HCT116 (cell line): ENCODE measurements around the gene LBR. TPM values are rescaled to one million over a fixed set of nuclear protein-coding genes. Genes with fewer than 3 reads are reported as not detected.

ENCODE experiments used
- ATAC-seq: fragments of 200-7000 bp; cut with Tn5 transposase; 2 replicates; pipeline ENCODE4 v1.9.1; 2020; ENCODE audit warnings: mild to moderate bottlenecking, moderate library complexity
- BruUV-seq: library from RNA; stranded (reverse); fragments of 400-500 nt; replicated peaks from 2 replicates; lab custom pipeline; 2021; lab: Mats Ljungman, UMichigan
- CTCF ChIA-PET: fragments of 300-600 bp; sonication (Branson Sonifier 250); formaldehyde crosslinking; loops from one replicate; lab custom pipeline; 2021; ENCODE audit warnings: antibody characterized with exemption; lab: Charles Lee
- POLR2A ChIA-PET: fragments of 300-600, 350-600 bp; sonication (Branson Sonifier 250); formaldehyde crosslinking; loops from one replicate; lab custom pipeline; 2021; ENCODE audit warnings: antibody characterized with exemption; lab: Charles Lee
- RAD21 ChIA-PET, 2 experiments: fragments of 300-600 bp; sonication (Branson Sonifier 250); formaldehyde crosslinking; loops; one replicate each; lab custom pipeline; 2023; ENCODE audit warnings: low total read pairs in 2 of 2; ENCODE audit not compliant: uncharacterized antibody in 2 of 2, unreplicated experiment in 2 of 2, low non-redundant PET in 1 of 2; lab: Charles Lee
- DNase-seq: peaks from one replicate; pipeline ENCODE4 v3.0.0-alpha.2; 2010; ENCODE audit warnings: low read depth, low spot score
- H2AFZ ChIP-seq: fragments of 200-600 bp; shearing (Covaris generic), sonication (generic); 2 replicates; pipeline ENCODE4 v1.6.1; 2017; ENCODE audit warnings: low read depth, mixed run types, mixed read lengths, antibody characterized with exemption, low read length; ENCODE audit not compliant: poor library complexity, severe bottlenecking
- H3K27ac ChIP-seq: 2 replicates; pipeline ENCODE4 v1.5.1; 2012; ENCODE audit warnings: low read depth, low read length
- H3K27me3 ChIP-seq: fragments of 200-600 bp; sonication (generic); 2 replicates; pipeline ENCODE4 v1.6.1; 2016; ENCODE audit warnings: mixed run types, low read length, mixed read lengths; ENCODE audit not compliant: insufficient read depth
- H3K36me3 ChIP-seq, 2 experiments: fragments of 200-500 bp in 1 of 2; fragments of 200-600 bp in 1 of 2; sonication (Bioruptor generic) in 1 of 2; sonication (generic) in 1 of 2; 2 replicates each; pipeline versions ENCODE4 v1.5.1 to v1.6.1; 2014 to 2016; ENCODE audit warnings: low read length in 2 of 2, inconsistent platforms in 1 of 2, mixed read lengths in 1 of 2, mixed run types in 1 of 2; ENCODE audit not compliant: insufficient read depth in 2 of 2, control insufficient read depth in 1 of 2
- H3K4me1 ChIP-seq, 2 experiments: fragments of 200-600 bp in 1 of 2; sonication (generic) in 1 of 2; 2 replicates each; pipeline versions ENCODE4 v1.5.1 to v1.6.1; 2012 to 2017; ENCODE audit warnings: low read length in 2 of 2, inconsistent platforms in 1 of 2, mild to moderate bottlenecking in 1 of 2, mixed read lengths in 1 of 2, mixed run types in 1 of 2, moderate library complexity in 1 of 2; ENCODE audit not compliant: insufficient read depth in 2 of 2, control insufficient read depth in 1 of 2
- H3K4me2 ChIP-seq: fragments of 200-600 bp; sonication (generic); 2 replicates; pipeline ENCODE4 v1.6.1; 2017; ENCODE audit warnings: mixed run types, low read length, mixed read lengths
- H3K4me3 ChIP-seq, 2 experiments: fragments of 200-600 bp in 1 of 2; sonication (generic) in 1 of 2; replicated peaks in 1 of 2; 2 replicates each; pipeline ENCODE4 v1.5.1; 2011 to 2016; ENCODE audit warnings: low read length in 2 of 2, control low read depth in 1 of 2, low read depth in 1 of 2, mild to moderate bottlenecking in 1 of 2, mixed read lengths in 1 of 2, mixed run types in 1 of 2
- H3K79me2 ChIP-seq: fragments of 200-600 bp; sonication (generic); 2 replicates; pipeline ENCODE4 v1.6.1; 2017; ENCODE audit warnings: mild to moderate bottlenecking, mixed run types, low read length, moderate library complexity, mixed read lengths; ENCODE audit not compliant: insufficient read depth
- H3K9ac ChIP-seq: fragments of 200-600 bp; sonication (generic); 2 replicates; pipeline ENCODE4 v1.6.1; 2016; ENCODE audit warnings: low read length, mixed read lengths
- H3K9me2 ChIP-seq: fragments of 200-600 bp; sonication (generic), shearing (Covaris generic); 2 replicates; pipeline ENCODE4 v1.6.1; 2017; ENCODE audit warnings: mixed run types, mild to moderate bottlenecking, moderate library complexity; ENCODE audit not compliant: insufficient read depth
- H3K9me3 ChIP-seq, 2 experiments: fragments of 200-500 bp in 1 of 2; fragments of 200-600 bp in 1 of 2; sonication (Bioruptor generic) in 1 of 2; sonication (generic) in 1 of 2; 2 replicates each; pipeline ENCODE4 v1.6.1; 2014 to 2017; ENCODE audit warnings: low read length in 2 of 2, mixed read lengths in 2 of 2, inconsistent platforms in 1 of 2, low read depth in 1 of 2, mild to moderate bottlenecking in 1 of 2, mixed run types in 1 of 2, moderate library complexity in 1 of 2; ENCODE audit not compliant: control insufficient read depth in 1 of 2, insufficient read depth in 1 of 2
- H4K20me1 ChIP-seq: fragments of 200-600 bp; sonication (generic), shearing (Covaris generic); 2 replicates; pipeline ENCODE4 v1.6.1; 2017; ENCODE audit warnings: mixed run types, mild to moderate bottlenecking, moderate library complexity; ENCODE audit not compliant: insufficient read depth
- ATF3 ChIP-seq: IDR thresholded peaks from 2 replicates; pipeline ENCODE4 v1.6.1; 2012
- CBX3 ChIP-seq: IDR thresholded peaks from 2 replicates; pipeline ENCODE4 v1.6.1; 2012; ENCODE audit warnings: low read depth
- EGR1 ChIP-seq: IDR thresholded peaks from 2 replicates; pipeline ENCODE4 v1.6.1; 2012; ENCODE audit warnings: low read depth
- EZH2phosphoT487 ChIP-seq: fragments of 200-600 bp; IDR thresholded peaks from 2 replicates; pipeline ENCODE4 v1.6.1; 2018; ENCODE audit warnings: antibody characterized with exemption, borderline replicate concordance
- FOSL1 ChIP-seq: IDR thresholded peaks from 2 replicates; pipeline ENCODE4 v1.6.1; 2012; ENCODE audit warnings: low read depth
- JUND ChIP-seq: IDR thresholded peaks from 2 replicates; pipeline ENCODE4 v1.6.1; 2012
- MAX ChIP-seq: IDR thresholded peaks from 2 replicates; pipeline ENCODE4 v1.6.1; 2012
- POLR2A ChIP-seq: IDR thresholded peaks from 2 replicates; pipeline ENCODE4 v1.7.0; 2011; ENCODE audit warnings: borderline replicate concordance; ENCODE audit not compliant: insufficient read depth, insufficient read length; ENCODE audit errors: extremely low read depth
- REST ChIP-seq: IDR thresholded peaks from 2 replicates; pipeline ENCODE4 v1.6.1; 2012; ENCODE audit warnings: low read depth
- YY1 ChIP-seq: IDR thresholded peaks from 2 replicates; pipeline ENCODE4 v1.6.1; 2011; ENCODE audit warnings: low read length, low read depth, moderate library complexity, mild to moderate bottlenecking; ENCODE audit not compliant: insufficient replicate concordance; ENCODE audit errors: extremely low read depth
- ZFX ChIP-seq: fragments of 450-650 bp; IDR thresholded peaks from 2 replicates; pipeline ENCODE4 v1.6.1; 2017
- ZNF274 ChIP-seq: fragments of 200-500 bp; sonication (Bioruptor generic); IDR thresholded peaks from 2 replicates; pipeline ENCODE4 v1.6.1; 2014; ENCODE audit warnings: mild to moderate bottlenecking, low read depth, low read length, inconsistent platforms
- intact Hi-C: fragments of 100-400 bp; cut with micrococcal nuclease; formaldehyde crosslinking; loops from 2 replicates; pipeline ENCODE4 v1.10.0; 2022
- total RNA-seq: library from RNA; stranded (reverse); gene quantifications from one replicate; pipeline ENCODE4 v1.2.1, GENCODE V29; 2021; ENCODE audit not compliant: unreplicated experiment

The LBR gene
- total RNA-seq, 1 experiment from 2014 or later = 97.4 TPM

GRCh38 chr1:225425201-225425786, 2.5 kb downstream of the LBR start:
- ChIA-PET CTCF (no interaction called here), POLR2A (interaction anchor here (1.2 kb wide), 1 partner anchor 385 kb away, joined by 3 read pairs; the partner anchor contains the start of gene EPHX1), RAD21 (no interaction called here)
- peak overlapping the region; percentile 87 for H3K4me2 ChIP-seq
- H3K27ac ChIP-seq = peak overlapping the region; percentile 31; the same call in 1 of the 2 replicates
- H3K9ac ChIP-seq = peak overlapping the region; percentile 85
- ATAC-seq (no peak; the same call in 1 of the 2 replicates), DNase-seq (no peak)
- TF ChIP-seq ZFX (no peak), EGR1 (no peak), EZH2phosphoT487 (no peak), FOSL1 (peak; percentile 51), JUND (peak; percentile 40)
- H4K20me1 ChIP-seq = 0 out of 2 replicates have a peak, but pooled peaks cover 8% of the 10 kb centered on the region
- no peaks in the 10 kb centered on the region for H3K9me2 ChIP-seq
- no peaks in the 10 kb centered on the region for H3K27me3 ChIP-seq
- intact Hi-C loops = no loop called here
- peaks cover 4 to 8% of the 10 kb centered on the region in 2 experiments; a peak in 2 of 4 replicates for H3K36me3 ChIP-seq
- peaks cover 73% of the 10 kb centered on the region for H3K79me2 ChIP-seq
- peak overlapping the region in 1 of 2 experiments; percentile 91; a peak in 3 of 4 replicates for H3K4me3 ChIP-seq
- H3K9me3 ChIP-seq = no peaks in the 10 kb centered on the region
- no peak overlapping the region for H2AFZ ChIP-seq
- peaks cover 30 to 45% of the 10 kb centered on the region in 2 experiments for H3K4me1 ChIP-seq
- no TSS peak for BruUV-seq

- no peak overlapping the region for H2AFZ ChIP-seq
- H4K20me1 ChIP-seq = 0 out of 2 replicates have a peak, but pooled peaks cover 8% of the 10 kb centered on the region
- ATAC-seq (no peak), DNase-seq (no peak)
- TF ChIP-seq ATF3 (no peak), YY1 (no peak), CBX3 (no peak), ZNF274 (no peak), POLR2A (no peak), ZFX (no peak), MAX (no peak), REST (no peak)
- peaks cover 30 to 45% of the 10 kb centered on the region in 2 experiments for H3K4me1 ChIP-seq
- peaks cover 79% of the 10 kb centered on the region for H3K79me2 ChIP-seq
- BruUV-seq = no TSS peak
- H3K9ac ChIP-seq = peak overlapping the region; percentile 85
- H3K9me2 ChIP-seq = no peaks in the 10 kb centered on the region
- RAD21 ChIA-PET = no interaction called here
- CTCF ChIA-PET = no interaction called here
- peak overlapping the region in 1 of 2 experiments; percentile 91; a peak in 2 of 4 replicates for H3K4me3 ChIP-seq
- peak overlapping the region; percentile 87 for H3K4me2 ChIP-seq
- H3K27ac ChIP-seq = peak overlapping the region; percentile 31
- POLR2A ChIA-PET = interaction anchor here (1.2 kb wide), 1 partner anchor 385 kb away, joined by 3 read pairs; the partner anchor contains the start of gene EPHX1
- no peaks in the 10 kb centered on the region for H3K9me3 ChIP-seq
- no peaks in the 10 kb centered on the region for H3K27me3 ChIP-seq
- intact Hi-C loops = no loop called here
- peaks cover 8 to 11% of the 10 kb centered on the region in 2 experiments; a peak in 3 of 4 replicates for H3K36me3 ChIP-seq
Observed at GRCh38 chr1:225424562-225425200, 3.2 kb downstream of the LBR start.
